ENCODE measurements around the gene HECTD1.

HECTD1 gene

GRCh38 chr14:31122098-31122611 is 85.4 kb downstream of the HECTD1 start:
- no peaks in the 10 kb centered on the region for H3F3A ChIP-seq (ENCODE audit: insufficient read depth, low read length)
- no peaks in the 10 kb centered on the region for H3K9me2 ChIP-seq (replicated peaks; ENCODE audit: insufficient read depth, low read length)
- H3K9ac ChIP-seq (ENCODE audit: low read length) = no peak overlapping the region
- H3K27me3 ChIP-seq (replicated peaks; ENCODE audit: insufficient read depth, low read length) = no peaks in the 10 kb centered on the region
- H3K9me3 ChIP-seq (replicated peaks; ENCODE audit: insufficient read depth, low read length) = no peaks in the 10 kb centered on the region
- H2AFZ ChIP-seq (ENCODE audit: low read length) = no peak overlapping the region
- no peaks in the 10 kb centered on the region for H3K36me3 ChIP-seq (replicated peaks; ENCODE audit: insufficient read depth, low read length)
- no peak for TF ChIP-seq EZH2 (optimal IDR thresholded peaks at IDR 0.05; ENCODE audit: low read depth, low read length)
- no peak for TF ChIP-seq CTCF (IDR thresholded peaks at IDR 0.05; ENCODE audit: low read length)
- TF ChIP-seq EZH2phosphoT487 (IDR thresholded peaks at IDR 0.05; ENCODE audit: low read length) = no peak
- no peaks in the 10 kb centered on the region for H3K4me1 ChIP-seq (ENCODE audit: low read length)
- H3K4me3 ChIP-seq (ENCODE audit: low read length) = no peak overlapping the region
- no peak overlapping the region for H3K4me2 ChIP-seq (ENCODE audit: low read depth, low read length)
- H4K20me1 ChIP-seq (ENCODE audit: insufficient read depth, low read length) = no peaks in the 10 kb centered on the region
- no peaks in the 10 kb centered on the region for H3K79me2 ChIP-seq (ENCODE audit: low read length)
- DNase-seq = no peak
- H3K27ac ChIP-seq (ENCODE audit: low read length) = no peak overlapping the region

- Histone ChIP-seq H3K9ac (ENCODE audit: low read length) (no peak overlapping the region), H3K27ac (ENCODE audit: low read length) (no peak overlapping the region), H3K9me3 (replicated peaks; ENCODE audit: insufficient read depth, low read length) (no peaks in the 10 kb centered on the region), H3K4me1 (ENCODE audit: low read length) (no peaks in the 10 kb centered on the region), H3K4me2 (ENCODE audit: low read depth, low read length) (no peak overlapping the region), H3K79me2 (ENCODE audit: low read length) (no peaks in the 10 kb centered on the region), H4K20me1 (ENCODE audit: insufficient read depth, low read length) (no peaks in the 10 kb centered on the region), H3K4me3 (ENCODE audit: low read length) (no peak overlapping the region), H3K36me3 (replicated peaks; ENCODE audit: insufficient read depth, low read length) (no peaks in the 10 kb centered on the region; the same call in 1 of the 2 replicates), H2AFZ (ENCODE audit: low read length) (no peak overlapping the region), H3K27me3 (replicated peaks; ENCODE audit: insufficient read depth, low read length) (no peaks in the 10 kb centered on the region), H3F3A (ENCODE audit: insufficient read depth, low read length) (no peaks in the 10 kb centered on the region), H3K9me2 (replicated peaks; ENCODE audit: insufficient read depth, low read length) (no peaks in the 10 kb centered on the region)
- no peak for DNase-seq
- no peak for TF ChIP-seq EZH2 (optimal IDR thresholded peaks at IDR 0.05; ENCODE audit: low read depth, low read length)
- TF ChIP-seq CTCF (IDR thresholded peaks at IDR 0.05; ENCODE audit: low read length) = no peak
- TF ChIP-seq EZH2phosphoT487 (IDR thresholded peaks at IDR 0.05; ENCODE audit: low read length) = no peak
These were observed 88.7 kb downstream of the HECTD1 start for GRCh38 chr14:31118892-31119291.

- Histone ChIP-seq H3K4me3 (ENCODE audit: low read length) (no peak overlapping the region), H3K9ac (ENCODE audit: low read length) (no peak overlapping the region), H3F3A (ENCODE audit: insufficient read depth, low read length) (no peaks in the 10 kb centered on the region), H3K27me3 (replicated peaks; ENCODE audit: insufficient read depth, low read length) (no peaks in the 10 kb centered on the region), H3K4me2 (ENCODE audit: low read depth, low read length) (no peak overlapping the region), H3K27ac (ENCODE audit: low read length) (no peak overlapping the region), H4K20me1 (ENCODE audit: insufficient read depth, low read length) (no peaks in the 10 kb centered on the region), H3K79me2 (ENCODE audit: low read length) (no peaks in the 10 kb centered on the region), H2AFZ (ENCODE audit: low read length) (no peak overlapping the region), H3K9me3 (replicated peaks; ENCODE audit: insufficient read depth, low read length) (no peaks in the 10 kb centered on the region), H3K9me2 (replicated peaks; ENCODE audit: insufficient read depth, low read length) (no peaks in the 10 kb centered on the region), H3K4me1 (ENCODE audit: low read length) (no peaks in the 10 kb centered on the region), H3K36me3 (replicated peaks; ENCODE audit: insufficient read depth, low read length) (no peaks in the 10 kb centered on the region; the same call in 1 of the 2 replicates)
- TF ChIP-seq EZH2 (optimal IDR thresholded peaks at IDR 0.05; ENCODE audit: low read depth, low read length) (no peak), EZH2phosphoT487 (IDR thresholded peaks at IDR 0.05; ENCODE audit: low read length) (no peak), CTCF (IDR thresholded peaks at IDR 0.05; ENCODE audit: low read length) (no peak)
- DNase-seq = no peak
These were observed 93.8 kb downstream of the HECTD1 start for GRCh38 chr14:31113794-31114193.

Measured in MM.1S (cell line).